Mammary epithelial cell (primary cell): Measurements from ENCODE around the gene TCF3.

Experiments used
- CTCF ChIP-seq, 2 donors: IDR thresholded peaks in 1 of 2; conservative IDR thresholded peaks in 1 of 2; 2 replicates each; pipeline ENCODE4 v1.5.1; 2011 to 2012; ENCODE audit warnings: inconsistent platforms in 2 of 2, low read length in 2 of 2, mild to moderate bottlenecking in 2 of 2, control low read depth in 1 of 2, low read depth in 1 of 2; ENCODE audit not compliant: insufficient read depth in 1 of 2; ENCODE audit errors: extremely low read depth in 1 of 2
- EZH2 ChIP-seq: IDR thresholded peaks from 2 replicates; pipeline ENCODE4 v1.6.1; 2012; ENCODE audit warnings: low read length, inconsistent platforms, borderline replicate concordance

GRCh38 chr19:1561236-1561842 lies 91.1 kb downstream of the TCF3 start:
- TF ChIP-seq CTCF (conservative IDR thresholded peaks at IDR 0.05 in 1 of 2, IDR thresholded peaks at IDR 0.05 in 1 of 2; ENCODE audit: extremely low read depth in 1 of 2, insufficient read depth in 1 of 2, low read depth in 1 of 2, low read length in 2 of 2) (no peak), EZH2 (no peak)
